CD4-positive, alpha-beta T cell (primary cell): ENCODE results near the gene TDRD10. TPM values are rescaled to one million over a fixed set of nuclear protein-coding genes. Genes with fewer than 3 reads are reported as not detected.

Experiments
- ATAC-seq: fragments of 200-7000 bp; cut with Tn5 transposase; one replicate; pipeline ENCODE4 v1.10.0; 2022; ENCODE audit warnings: mild to moderate bottlenecking; ENCODE audit not compliant: poor library complexity
- CTCF ChIA-PET: fragments of 350-600 bp; sonication (Branson Sonifier 250); formaldehyde crosslinking; loops from one replicate; lab custom pipeline; 2021; ENCODE audit warnings: antibody characterized with exemption, inconsistent platforms; lab: Charles Lee
- POLR2A ChIA-PET: fragments of 350-600 bp; sonication (Branson Sonifier 250); formaldehyde crosslinking; loops from one replicate; lab custom pipeline; 2021; ENCODE audit warnings: antibody characterized with exemption, inconsistent platforms; lab: Charles Lee
- DNase-seq, 14 experiments: peaks; one replicate each; pipeline ENCODE4 v3.0.0-alpha.2; 2013 to 2020; ENCODE audit warnings: mixed read lengths in 2 of 14
- H3K27ac ChIP-seq, 2 donors: one replicate each; pipeline versions ENCODE4 v1.5.1 to v1.7.0; 2013; ENCODE audit warnings: low read length in 2 of 2, low read depth in 1 of 2, mild to moderate bottlenecking in 1 of 2
- H3K27me3 ChIP-seq, 2 experiments: 1 replicate in 1 of 2; 2 replicates in 1 of 2; pipeline versions ENCODE4 v1.6.1 to v1.7.0; 2013; ENCODE audit warnings: low read length in 2 of 2, control low read depth in 1 of 2, mild to moderate bottlenecking in 1 of 2, moderate library complexity in 1 of 2; ENCODE audit not compliant: insufficient read depth in 2 of 2, control insufficient read depth in 1 of 2
- H3K36me3 ChIP-seq: one replicate; pipeline ENCODE4 v1.6.1; 2013; ENCODE audit warnings: low read length, control low read depth; ENCODE audit not compliant: insufficient read depth
- H3K4me1 ChIP-seq: one replicate; pipeline ENCODE4 v1.6.1; 2013; ENCODE audit warnings: low read length, control low read depth; ENCODE audit not compliant: insufficient read depth
- H3K4me3 ChIP-seq: one replicate; pipeline ENCODE4 v1.5.1; 2013; ENCODE audit warnings: mild to moderate bottlenecking, low read length, moderate library complexity
- H3K9me3 ChIP-seq, 2 experiments: 1 replicate in 1 of 2; 2 replicates in 1 of 2; pipeline versions ENCODE4 v1.6.1 to v1.7.0; 2013; ENCODE audit warnings: low read length in 2 of 2, mild to moderate bottlenecking in 2 of 2, control low read depth in 1 of 2, moderate library complexity in 1 of 2; ENCODE audit not compliant: control insufficient read depth in 1 of 2, insufficient read depth in 1 of 2
- H3K27ac Mint-ChIP-seq: one replicate; pipeline ENCODE4 v1.8.0; 2020; ENCODE audit warnings: mixed read lengths
- H3K27me3 Mint-ChIP-seq: one replicate; pipeline ENCODE4 v1.8.0; 2021; ENCODE audit warnings: mixed read lengths
- H3K36me3 Mint-ChIP-seq: one replicate; pipeline ENCODE4 v1.8.0; 2021; ENCODE audit warnings: low read depth, mixed read lengths
- H3K4me1 Mint-ChIP-seq: one replicate; pipeline ENCODE4 v1.8.0; 2021; ENCODE audit warnings: low read depth, mixed read lengths
- H3K4me3 Mint-ChIP-seq: one replicate; pipeline ENCODE4 v1.8.0; 2020; ENCODE audit warnings: mild to moderate bottlenecking, mixed read lengths
- H3K9me3 Mint-ChIP-seq: one replicate; pipeline ENCODE4 v1.8.0; 2020; ENCODE audit warnings: mixed read lengths
- intact Hi-C, 2 experiments: fragments of 100-400 bp; cut with DNase I in 1 of 2; cut with micrococcal nuclease in 1 of 2; formaldehyde crosslinking; loops; one replicate each; pipeline versions ENCODE4 v1.15.1 to v1.9.0; 2023 to 2025; cut with DNase I, micrococcal nuclease
- total RNA-seq, 174 experiments: library from RNA in 2 of 174; stranded (reverse) in 2 of 174; gene quantifications; one replicate each; pipeline ENCODE4 v1.2.3 and lab custom pipeline; 2021 to 2026
- TF ChIP-seq, protein P1 (sequence below): fragments of 200-600 bp; IDR thresholded peaks from one replicate; pipeline ENCODE4 v1.8.0; 2022; ENCODE audit warnings: antibody characterized with exemption, mild to moderate bottlenecking

Gene TDRD10
- total RNA-seq, 2 experiments from 2014 or later: not detected

GRCh38 chr1:154574716-154575115, 72.7 kb downstream of the TDRD10 start:
- no peaks in the 10 kb centered on the region for H3K27me3 ChIP-seq
- Mint-ChIP-seq H3K4me1 (no peaks in the 10 kb centered on the region), H3K27ac (no peak overlapping the region), H3K27me3 (peaks cover 15% of the 10 kb centered on the region), H3K4me3 (no peak overlapping the region), H3K9me3 (no peaks in the 10 kb centered on the region), H3K36me3 (peaks cover 16% of the 10 kb centered on the region)
- DNase-seq (no peak), ATAC-seq (no peak)
- TF ChIP-seq, protein P1, sequence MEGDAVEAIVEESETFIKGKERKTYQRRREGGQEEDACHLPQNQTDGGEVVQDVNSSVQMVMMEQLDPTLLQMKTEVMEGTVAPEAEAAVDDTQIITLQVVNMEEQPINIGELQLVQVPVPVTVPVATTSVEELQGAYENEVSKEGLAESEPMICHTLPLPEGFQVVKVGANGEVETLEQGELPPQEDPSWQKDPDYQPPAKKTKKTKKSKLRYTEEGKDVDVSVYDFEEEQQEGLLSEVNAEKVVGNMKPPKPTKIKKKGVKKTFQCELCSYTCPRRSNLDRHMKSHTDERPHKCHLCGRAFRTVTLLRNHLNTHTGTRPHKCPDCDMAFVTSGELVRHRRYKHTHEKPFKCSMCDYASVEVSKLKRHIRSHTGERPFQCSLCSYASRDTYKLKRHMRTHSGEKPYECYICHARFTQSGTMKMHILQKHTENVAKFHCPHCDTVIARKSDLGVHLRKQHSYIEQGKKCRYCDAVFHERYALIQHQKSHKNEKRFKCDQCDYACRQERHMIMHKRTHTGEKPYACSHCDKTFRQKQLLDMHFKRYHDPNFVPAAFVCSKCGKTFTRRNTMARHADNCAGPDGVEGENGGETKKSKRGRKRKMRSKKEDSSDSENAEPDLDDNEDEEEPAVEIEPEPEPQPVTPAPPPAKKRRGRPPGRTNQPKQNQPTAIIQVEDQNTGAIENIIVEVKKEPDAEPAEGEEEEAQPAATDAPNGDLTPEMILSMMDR: no peak
- CTCF ChIA-PET: no interaction called here
- H3K36me3 ChIP-seq: peaks cover 17% of the 10 kb centered on the region
- POLR2A ChIA-PET: no interaction called here
- H3K9me3 ChIP-seq: no peaks in the 10 kb centered on the region
- no peak overlapping the region for H3K4me3 ChIP-seq
- no peak overlapping the region for H3K27ac ChIP-seq
- intact Hi-C loops: no loop called here
- peaks cover 3% of the 10 kb centered on the region for H3K4me1 ChIP-seq

DNA sequence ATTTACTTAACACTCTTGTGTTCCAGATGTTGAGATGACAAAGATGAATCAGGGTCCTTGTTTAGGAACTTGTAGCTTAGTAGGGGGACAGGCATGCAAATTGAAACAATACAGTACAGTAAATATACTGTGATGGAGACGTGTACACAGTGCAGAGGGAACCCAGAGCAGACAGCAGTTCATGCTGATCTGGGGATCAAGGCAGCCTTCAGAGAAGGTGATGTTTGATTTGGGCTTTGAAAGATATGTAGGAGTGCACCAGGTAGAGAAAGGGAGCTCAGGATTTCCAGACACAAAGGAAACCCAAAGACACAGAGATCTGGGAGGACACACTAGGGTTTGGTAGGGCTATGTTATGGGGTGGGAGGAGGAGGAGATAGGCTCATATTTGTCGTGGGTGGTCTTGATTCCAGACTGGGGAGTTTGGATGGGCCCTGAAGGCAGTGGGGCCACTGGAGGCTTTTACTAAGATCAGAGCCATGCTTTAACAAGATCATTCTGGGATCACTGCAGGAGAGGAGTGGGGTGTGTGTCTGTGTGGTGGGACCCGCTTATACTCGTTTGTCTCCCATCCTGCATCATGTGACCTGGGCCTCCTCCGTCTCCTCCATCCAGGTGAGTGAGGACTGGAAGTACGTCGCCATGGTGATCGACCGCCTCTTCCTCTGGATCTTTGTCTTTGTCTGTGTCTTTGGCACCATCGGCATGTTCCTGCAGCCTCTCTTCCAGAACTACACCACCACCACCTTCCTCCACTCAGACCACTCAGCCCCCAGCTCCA, 73.3 kb downstream of the TDRD10 start:
- H3K27ac Mint-ChIP-seq: no peak overlapping the region
- ATAC-seq (no peak), DNase-seq (no peak)
- peaks cover 21% of the 10 kb centered on the region for H3K36me3 Mint-ChIP-seq
- no peaks in the 10 kb centered on the region for H3K9me3 Mint-ChIP-seq
- Histone ChIP-seq H3K9me3 (no peaks in the 10 kb centered on the region), H3K36me3 (peaks cover 24% of the 10 kb centered on the region), H3K27ac (no peak overlapping the region), H3K4me1 (peaks cover 3% of the 10 kb centered on the region), H3K27me3 (no peaks in the 10 kb centered on the region), H3K4me3 (no peak overlapping the region)
- ChIA-PET POLR2A (no interaction called here), CTCF (no interaction called here)
- no peak overlapping the region for H3K4me3 Mint-ChIP-seq
- H3K27me3 Mint-ChIP-seq: peaks cover 12% of the 10 kb centered on the region
- TF ChIP-seq, protein P1: no peak
- H3K4me1 Mint-ChIP-seq: no peaks in the 10 kb centered on the region
- intact Hi-C loops: no loop called here

DNA sequence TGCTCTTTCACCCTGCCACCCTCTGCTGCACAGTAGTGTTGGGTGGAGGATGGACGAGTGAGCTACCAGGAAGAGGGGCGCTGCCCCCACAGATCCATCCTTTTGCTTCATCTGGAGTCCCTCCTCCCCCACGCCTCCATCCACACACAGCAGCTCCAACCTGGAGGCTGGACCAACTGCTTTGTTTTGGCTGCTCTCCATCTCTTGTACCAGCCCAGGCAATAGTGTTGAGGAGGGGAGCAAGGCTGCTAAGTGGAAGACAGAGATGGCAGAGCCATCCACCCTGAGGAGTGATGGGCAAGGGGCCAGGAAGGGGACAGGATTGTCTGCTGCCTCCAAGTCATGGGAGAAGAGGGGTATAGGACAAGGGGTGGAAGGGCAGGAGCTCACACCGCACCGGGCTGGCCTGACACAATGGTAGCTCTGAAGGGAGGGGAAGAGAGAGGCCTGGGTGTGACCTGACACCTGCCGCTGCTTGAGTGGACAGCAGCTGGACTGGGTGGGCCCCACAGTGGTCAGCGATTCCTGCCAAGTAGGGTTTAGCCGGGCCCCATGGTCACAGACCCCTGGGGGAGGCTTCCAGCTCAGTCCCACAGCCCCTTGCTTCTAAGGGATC, 74.0 kb downstream of the TDRD10 start:
- peaks cover 28% of the 10 kb centered on the region for H3K36me3 Mint-ChIP-seq
- no peaks in the 10 kb centered on the region for H3K4me1 Mint-ChIP-seq
- Histone ChIP-seq H3K27ac (no peak overlapping the region), H3K4me3 (no peak overlapping the region), H3K4me1 (peaks cover 3% of the 10 kb centered on the region), H3K27me3 (no peaks in the 10 kb centered on the region), H3K36me3 (peaks cover 30% of the 10 kb centered on the region), H3K9me3 (no peaks in the 10 kb centered on the region)
- peaks cover 6% of the 10 kb centered on the region for H3K27me3 Mint-ChIP-seq
- ChIA-PET CTCF (no interaction called here), POLR2A (no interaction called here)
- intact Hi-C loops: no loop called here
- DNase-seq: no peak
- no peak for ATAC-seq
- TF ChIP-seq, protein P1: no peak
- peak overlapping the region; percentile 31 for H3K27ac Mint-ChIP-seq
- no peaks in the 10 kb centered on the region for H3K9me3 Mint-ChIP-seq
- H3K4me3 Mint-ChIP-seq: no peak overlapping the region
